K562 (cell line): ENCODE data around the gene PRKCG. TPM values are rescaled to one million over a fixed set of nuclear protein-coding genes. Genes with fewer than 3 reads are reported as not detected.
A peak's percentile ranks its signal among the peaks of the same experiment; 100 is the strongest.

Experiments
- MTF1 ChIP-seq: fragments of 250-450 bp; sonication (Bioruptor Pico); IDR thresholded peaks from 2 replicates; pipeline ENCODE4 v1.9.0; 2021; ENCODE audit warnings: moderate library complexity, mild to moderate bottlenecking, inconsistent platforms, borderline replicate concordance
- NCOR1 ChIP-seq: fragments of 450-650 bp; IDR thresholded peaks from 2 replicates; pipeline ENCODE4 v1.6.1; 2016; ENCODE audit warnings: mild to moderate bottlenecking, moderate library complexity
- NR2C2 ChIP-seq, 2 experiments: fragments of 200-800 bp in 1 of 2; sonication (Bioruptor generic) in 1 of 2; sonication (generic) in 1 of 2; formaldehyde crosslinking in 1 of 2; IDR thresholded peaks; 2 replicates each; pipeline versions ENCODE4 v1.6.1 to v1.8.0; 2016 to 2022; ENCODE audit warnings: mild to moderate bottlenecking in 1 of 2, missing compliant biosample characterization in 1 of 2, missing genetic modification characterization in 1 of 2, missing genetic modification reagents in 1 of 2
- TOE1 ChIP-seq, 2 experiments: fragments of 450-650 bp in 1 of 2; sonication (generic) in 1 of 2; formaldehyde crosslinking in 1 of 2; IDR thresholded peaks; 2 replicates each; pipeline versions ENCODE4 v1.7.1 to v1.8.0; 2016 to 2022; ENCODE audit warnings: borderline replicate concordance in 2 of 2, mild to moderate bottlenecking in 2 of 2, antibody characterized with exemption in 1 of 2, inconsistent platforms in 1 of 2, low read depth in 1 of 2, missing genetic modification reagents in 1 of 2, moderate library complexity in 1 of 2
- ZBTB49 ChIP-seq: sonication (generic); formaldehyde crosslinking; IDR thresholded peaks from 2 replicates; pipeline ENCODE4 v1.8.0; 2022; ENCODE audit warnings: missing genetic modification reagents, mild to moderate bottlenecking, borderline replicate concordance
- ZNF280A ChIP-seq: fragments of 450-650 bp; IDR thresholded peaks from 2 replicates; pipeline ENCODE4 v1.6.1; 2018; ENCODE audit warnings: mild to moderate bottlenecking, low read depth; ENCODE audit not compliant: partially characterized antibody
- polyA plus RNA-seq, 8 experiments: library from polyadenylated mRNA; depleted of rRNA in 4 of 8; stranded (reverse) in 5 of 8; unstranded in 3 of 8; fragments of >200 nt; fragmentation: Nextera tagmentation in 2 of 8; fragmentation: Illumina TruSeq in 1 of 8; extraction: Ambion mirVana in 2 of 8; extraction: Trizol in 1 of 8; gene quantifications; 2 replicates each; pipeline versions ENCODE4 v1.2.1 to v1.2.3, GENCODE V29; 2011 to 2014; ENCODE audit warnings: inconsistent platforms in 1 of 8, missing spikeins in 1 of 8
- total RNA-seq, 7 experiments: library from RNA; depleted of rRNA in 6 of 7; stranded (reverse); fragments of >200 nt in 6 of 7; fragmentation: Illumina TruSeq in 2 of 7; extraction: Trizol in 2 of 7; gene quantifications; 2 replicates each; pipeline versions ENCODE4 v1.2.1 to v1.2.3, GENCODE V29; 2011 to 2021; ENCODE audit warnings: low replicate concordance in 1 of 7
- TF ChIP-seq, protein P1 (sequence below): fragments of 250-450 bp; sonication (Bioruptor Pico); IDR thresholded peaks from 2 replicates; pipeline ENCODE4 v1.4.0; 2020; ENCODE audit warnings: mild to moderate bottlenecking, moderate library complexity
- TF ChIP-seq, protein P2 (sequence below): fragments of 450-650 bp; IDR thresholded peaks from 2 replicates; pipeline ENCODE4 v1.6.1; 2018; ENCODE audit not compliant: partially characterized antibody
- TF ChIP-seq, protein P3 (sequence below): sonication (generic); formaldehyde crosslinking; IDR thresholded peaks from 2 replicates; pipeline ENCODE4 v1.8.1; 2023; ENCODE audit warnings: mild to moderate bottlenecking, missing genetic modification reagents

The PRKCG gene
- total and polyA plus RNA-seq, 9 of the 15 experiments (the other 6 are each of a cell fraction or from before 2014, with no cell fraction given): not detected

- TF ChIP-seq, protein P1, sequence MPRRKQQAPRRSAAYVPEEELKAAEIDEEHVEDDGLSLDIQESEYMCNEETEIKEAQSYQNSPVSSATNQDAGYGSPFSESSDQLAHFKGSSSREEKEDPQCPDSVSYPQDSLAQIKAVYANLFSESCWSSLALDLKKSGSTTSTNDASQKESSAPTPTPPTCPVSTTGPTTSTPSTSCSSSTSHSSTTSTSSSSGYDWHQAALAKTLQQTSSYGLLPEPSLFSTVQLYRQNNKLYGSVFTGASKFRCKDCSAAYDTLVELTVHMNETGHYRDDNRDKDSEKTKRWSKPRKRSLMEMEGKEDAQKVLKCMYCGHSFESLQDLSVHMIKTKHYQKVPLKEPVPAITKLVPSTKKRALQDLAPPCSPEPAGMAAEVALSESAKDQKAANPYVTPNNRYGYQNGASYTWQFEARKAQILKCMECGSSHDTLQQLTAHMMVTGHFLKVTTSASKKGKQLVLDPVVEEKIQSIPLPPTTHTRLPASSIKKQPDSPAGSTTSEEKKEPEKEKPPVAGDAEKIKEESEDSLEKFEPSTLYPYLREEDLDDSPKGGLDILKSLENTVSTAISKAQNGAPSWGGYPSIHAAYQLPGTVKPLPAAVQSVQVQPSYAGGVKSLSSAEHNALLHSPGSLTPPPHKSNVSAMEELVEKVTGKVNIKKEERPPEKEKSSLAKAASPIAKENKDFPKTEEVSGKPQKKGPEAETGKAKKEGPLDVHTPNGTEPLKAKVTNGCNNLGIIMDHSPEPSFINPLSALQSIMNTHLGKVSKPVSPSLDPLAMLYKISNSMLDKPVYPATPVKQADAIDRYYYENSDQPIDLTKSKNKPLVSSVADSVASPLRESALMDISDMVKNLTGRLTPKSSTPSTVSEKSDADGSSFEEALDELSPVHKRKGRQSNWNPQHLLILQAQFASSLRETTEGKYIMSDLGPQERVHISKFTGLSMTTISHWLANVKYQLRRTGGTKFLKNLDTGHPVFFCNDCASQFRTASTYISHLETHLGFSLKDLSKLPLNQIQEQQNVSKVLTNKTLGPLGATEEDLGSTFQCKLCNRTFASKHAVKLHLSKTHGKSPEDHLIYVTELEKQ (CRISPR knock-in tag): no peak
- TF ChIP-seq MTF1 (CRISPR knock-in tag) (no peak), NR2C2 (CRISPR knock-in tag; IDR thresholded peaks at IDR 0.05) (peak; percentile 95), NR2C2 (tag; IDR thresholded peaks at IDR 0.05) (peak; percentile 97), ZNF280A (no peak), NCOR1 (peak; percentile 84), ZBTB49 (CRISPR knock-in tag) (no peak), TOE1 (IDR thresholded peaks at IDR 0.05; ENCODE audit: borderline replicate concordance) (0 out of 2 replicates have a peak, but pooled peaks have one; percentile 50), TOE1 (CRISPR knock-in tag; IDR thresholded peaks at IDR 0.05; ENCODE audit: borderline replicate concordance, low read depth) (no peak)
- TF ChIP-seq, protein P2, sequence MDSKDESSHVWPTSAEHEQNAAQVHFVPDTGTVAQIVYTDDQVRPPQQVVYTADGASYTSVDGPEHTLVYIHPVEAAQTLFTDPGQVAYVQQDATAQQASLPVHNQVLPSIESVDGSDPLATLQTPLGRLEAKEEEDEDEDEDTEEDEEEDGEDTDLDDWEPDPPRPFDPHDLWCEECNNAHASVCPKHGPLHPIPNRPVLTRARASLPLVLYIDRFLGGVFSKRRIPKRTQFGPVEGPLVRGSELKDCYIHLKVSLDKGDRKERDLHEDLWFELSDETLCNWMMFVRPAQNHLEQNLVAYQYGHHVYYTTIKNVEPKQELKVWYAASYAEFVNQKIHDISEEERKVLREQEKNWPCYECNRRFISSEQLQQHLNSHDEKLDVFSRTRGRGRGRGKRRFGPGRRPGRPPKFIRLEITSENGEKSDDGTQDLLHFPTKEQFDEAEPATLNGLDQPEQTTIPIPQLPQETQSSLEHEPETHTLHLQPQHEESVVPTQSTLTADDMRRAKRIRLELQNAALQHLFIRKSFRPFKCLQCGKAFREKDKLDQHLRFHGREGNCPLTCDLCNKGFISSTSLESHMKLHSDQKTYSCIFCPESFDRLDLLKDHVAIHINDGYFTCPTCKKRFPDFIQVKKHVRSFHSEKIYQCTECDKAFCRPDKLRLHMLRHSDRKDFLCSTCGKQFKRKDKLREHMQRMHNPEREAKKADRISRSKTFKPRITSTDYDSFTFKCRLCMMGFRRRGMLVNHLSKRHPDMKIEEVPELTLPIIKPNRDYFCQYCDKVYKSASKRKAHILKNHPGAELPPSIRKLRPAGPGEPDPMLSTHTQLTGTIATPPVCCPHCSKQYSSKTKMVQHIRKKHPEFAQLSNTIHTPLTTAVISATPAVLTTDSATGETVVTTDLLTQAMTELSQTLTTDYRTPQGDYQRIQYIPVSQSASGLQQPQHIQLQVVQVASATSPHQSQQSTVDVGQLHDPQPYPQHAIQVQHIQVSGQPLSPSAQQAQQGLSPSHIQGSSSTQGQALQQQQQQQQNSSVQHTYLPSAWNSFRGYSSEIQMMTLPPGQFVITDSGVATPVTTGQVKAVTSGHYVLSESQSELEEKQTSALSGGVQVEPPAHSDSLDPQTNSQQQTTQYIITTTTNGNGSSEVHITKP: no peak
- TF ChIP-seq, protein P3, sequence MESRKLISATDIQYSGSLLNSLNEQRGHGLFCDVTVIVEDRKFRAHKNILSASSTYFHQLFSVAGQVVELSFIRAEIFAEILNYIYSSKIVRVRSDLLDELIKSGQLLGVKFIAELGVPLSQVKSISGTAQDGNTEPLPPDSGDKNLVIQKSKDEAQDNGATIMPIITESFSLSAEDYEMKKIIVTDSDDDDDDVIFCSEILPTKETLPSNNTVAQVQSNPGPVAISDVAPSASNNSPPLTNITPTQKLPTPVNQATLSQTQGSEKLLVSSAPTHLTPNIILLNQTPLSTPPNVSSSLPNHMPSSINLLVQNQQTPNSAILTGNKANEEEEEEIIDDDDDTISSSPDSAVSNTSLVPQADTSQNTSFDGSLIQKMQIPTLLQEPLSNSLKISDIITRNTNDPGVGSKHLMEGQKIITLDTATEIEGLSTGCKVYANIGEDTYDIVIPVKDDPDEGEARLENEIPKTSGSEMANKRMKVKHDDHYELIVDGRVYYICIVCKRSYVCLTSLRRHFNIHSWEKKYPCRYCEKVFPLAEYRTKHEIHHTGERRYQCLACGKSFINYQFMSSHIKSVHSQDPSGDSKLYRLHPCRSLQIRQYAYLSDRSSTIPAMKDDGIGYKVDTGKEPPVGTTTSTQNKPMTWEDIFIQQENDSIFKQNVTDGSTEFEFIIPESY (CRISPR knock-in tag): 0 out of 2 replicates have a peak, but pooled peaks have one; percentile 22
Measured at GRCh38 chr19:53868892-53869804, 12.8 kb upstream of the PRKCG start (continued).
